MM.1S (cell line): Measurements from ENCODE around the gene DEFB108B.
"Not testable (repeated sequence)": the region's sequence is repeated elsewhere in the genome, so short reads cannot be mapped to it uniquely, and the experiment has no call there.

ENCODE experiments used
- EZH2 ChIP-seq: fragments of 300-600 bp; sonication (generic); optimal IDR thresholded peaks from 2 replicates; pipeline ENCODE3; 2017; ENCODE audit warnings: low read depth, mild to moderate bottlenecking, antibody characterized with exemption, low read length, mixed read lengths
- EZH2phosphoT487 ChIP-seq: fragments of 300-600 bp; sonication (generic); IDR thresholded peaks from 2 replicates; pipeline ENCODE4 v1.6.1; 2018; ENCODE audit warnings: antibody characterized with exemption, low read length
- TF ChIP-seq, protein P1 (sequence below): fragments of 300-600 bp; sonication (generic); IDR thresholded peaks from 2 replicates; pipeline ENCODE4 v1.5.1; 2016; ENCODE audit warnings: antibody characterized with exemption, low read length, mixed read lengths

- TF ChIP-seq, protein P1, sequence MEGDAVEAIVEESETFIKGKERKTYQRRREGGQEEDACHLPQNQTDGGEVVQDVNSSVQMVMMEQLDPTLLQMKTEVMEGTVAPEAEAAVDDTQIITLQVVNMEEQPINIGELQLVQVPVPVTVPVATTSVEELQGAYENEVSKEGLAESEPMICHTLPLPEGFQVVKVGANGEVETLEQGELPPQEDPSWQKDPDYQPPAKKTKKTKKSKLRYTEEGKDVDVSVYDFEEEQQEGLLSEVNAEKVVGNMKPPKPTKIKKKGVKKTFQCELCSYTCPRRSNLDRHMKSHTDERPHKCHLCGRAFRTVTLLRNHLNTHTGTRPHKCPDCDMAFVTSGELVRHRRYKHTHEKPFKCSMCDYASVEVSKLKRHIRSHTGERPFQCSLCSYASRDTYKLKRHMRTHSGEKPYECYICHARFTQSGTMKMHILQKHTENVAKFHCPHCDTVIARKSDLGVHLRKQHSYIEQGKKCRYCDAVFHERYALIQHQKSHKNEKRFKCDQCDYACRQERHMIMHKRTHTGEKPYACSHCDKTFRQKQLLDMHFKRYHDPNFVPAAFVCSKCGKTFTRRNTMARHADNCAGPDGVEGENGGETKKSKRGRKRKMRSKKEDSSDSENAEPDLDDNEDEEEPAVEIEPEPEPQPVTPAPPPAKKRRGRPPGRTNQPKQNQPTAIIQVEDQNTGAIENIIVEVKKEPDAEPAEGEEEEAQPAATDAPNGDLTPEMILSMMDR, result not testable (repeated sequence)
- not testable (repeated sequence) for TF ChIP-seq EZH2, EZH2phosphoT487
Measured at GRCh38 chr11:71878059-71878458, 45.1 kb downstream of the DEFB108B start, which contains the start of gene DEFB131B.
